LHCN-M2 (cell line): ENCODE measurements around the gene UGT1A7. TPM values are rescaled to one million over a fixed set of nuclear protein-coding genes. Genes with fewer than 3 reads are reported as not detected.
"Not testable (repeated sequence)": the region's sequence is repeated elsewhere in the genome, so short reads cannot be mapped to it uniquely, and the experiment has no call there.

Experiments
- DNase-seq: peaks from one replicate; pipeline ENCODE4 v3.0.0-alpha.2; 2012; ENCODE audit warnings: low read depth
- total RNA-seq: library from RNA; depleted of rRNA; stranded (reverse); fragments of >200 nt; gene quantifications from 2 replicates; pipeline ENCODE4 v1.2.3, GENCODE V29; 2014

The UGT1A7 gene
- total RNA-seq, 1 experiment from 2014 or later: not detected

DNA sequence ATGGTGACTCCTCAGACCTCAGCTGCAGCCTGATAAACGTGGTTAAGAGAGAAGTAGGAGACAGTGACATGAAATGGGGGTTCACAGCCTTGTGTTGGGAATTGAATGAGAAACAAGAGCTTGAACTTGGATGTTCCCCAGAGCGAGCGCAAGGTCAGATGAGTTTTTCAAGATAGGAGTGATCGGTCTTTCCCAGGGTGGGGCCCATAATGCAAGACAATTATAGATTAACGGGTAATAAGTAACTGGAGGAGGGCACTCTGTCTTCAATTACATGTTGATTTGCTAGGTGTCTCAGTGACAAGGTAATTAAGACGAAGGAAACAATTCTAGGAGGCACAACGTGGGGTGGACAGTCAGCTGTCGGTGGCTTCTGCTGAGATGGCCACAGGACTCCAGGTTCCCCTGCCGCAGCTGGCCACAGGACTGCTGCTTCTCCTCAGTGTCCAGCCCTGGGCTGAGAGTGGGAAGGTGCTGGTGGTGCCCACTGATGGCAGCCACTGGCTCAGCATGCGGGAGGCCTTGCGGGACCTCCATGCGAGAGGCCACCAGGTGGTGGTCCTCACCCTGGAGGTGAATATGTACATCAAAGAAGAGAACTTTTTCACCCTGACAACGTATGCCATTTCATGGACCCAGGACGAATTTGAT, 31.0 kb downstream of the UGT1A7 start, which contains the start of gene UGT1A5:
UGT1A5 (plus strand) TSS at position 297 of the 651 bp plus-strand sequence; CDS start at position 382, 85 bp downstream.
- DNase-seq: no peak

DNA sequence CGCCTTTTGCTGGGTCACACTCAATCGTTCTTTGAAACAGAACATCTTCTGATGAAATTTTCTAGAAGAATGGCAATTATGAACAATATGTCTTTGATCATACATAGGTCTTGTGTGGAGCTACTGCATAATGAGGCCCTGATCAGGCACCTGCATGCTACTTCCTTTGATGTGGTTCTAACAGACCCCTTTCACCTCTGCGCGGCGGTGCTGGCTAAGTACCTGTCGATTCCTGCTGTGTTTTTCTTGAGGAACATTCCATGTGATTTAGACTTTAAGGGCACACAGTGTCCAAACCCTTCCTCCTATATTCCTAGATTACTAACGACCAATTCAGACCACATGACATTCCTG, 31.5 kb downstream of the UGT1A7 start:
- no peak for DNase-seq

DNA sequence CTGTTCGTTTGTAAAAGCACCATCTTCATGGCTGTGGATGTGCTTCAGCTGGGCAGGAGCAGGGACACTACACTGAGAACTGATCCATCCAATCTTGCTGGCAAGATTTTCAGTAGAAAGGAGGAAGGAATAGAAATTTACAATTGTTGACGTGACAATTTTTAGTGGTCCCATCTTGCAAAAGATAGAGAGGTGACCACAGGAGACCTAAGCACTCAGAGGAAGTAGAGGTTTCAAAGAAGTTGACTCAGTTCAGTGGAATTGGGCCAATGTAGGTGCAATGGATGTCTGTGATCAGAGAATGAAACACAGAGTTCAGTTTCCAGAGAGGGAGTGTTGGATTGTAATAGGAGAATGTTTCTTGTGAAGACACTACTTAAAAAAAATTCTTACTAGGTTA, 32.4 kb downstream of the UGT1A7 start:
- DNase-seq: no peak

DNA sequence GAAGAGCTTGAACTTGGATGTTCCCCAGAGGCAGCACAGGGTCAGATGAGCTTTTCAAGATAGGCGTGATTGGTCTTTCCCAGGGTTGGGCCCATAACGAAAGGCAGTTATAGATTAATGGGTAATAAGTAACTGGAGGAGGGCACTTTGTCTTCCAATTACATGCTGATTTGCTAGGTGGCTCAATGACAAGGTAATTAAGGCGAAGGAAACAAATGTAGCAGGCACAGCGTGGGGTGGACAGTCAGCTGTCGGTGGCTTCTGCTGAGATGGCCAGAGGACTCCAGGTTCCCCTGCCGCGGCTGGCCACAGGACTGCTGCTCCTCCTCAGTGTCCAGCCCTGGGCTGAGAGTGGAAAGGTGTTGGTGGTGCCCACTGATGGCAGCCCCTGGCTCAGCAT, 36.9 kb downstream of the UGT1A7 start, which contains the start of gene UGT1A4:
UGT1A4 (plus strand) TSS at position 185 of the 400 bp plus-strand sequence; CDS start at position 270, 85 bp downstream.
- no peak for DNase-seq

DNA sequence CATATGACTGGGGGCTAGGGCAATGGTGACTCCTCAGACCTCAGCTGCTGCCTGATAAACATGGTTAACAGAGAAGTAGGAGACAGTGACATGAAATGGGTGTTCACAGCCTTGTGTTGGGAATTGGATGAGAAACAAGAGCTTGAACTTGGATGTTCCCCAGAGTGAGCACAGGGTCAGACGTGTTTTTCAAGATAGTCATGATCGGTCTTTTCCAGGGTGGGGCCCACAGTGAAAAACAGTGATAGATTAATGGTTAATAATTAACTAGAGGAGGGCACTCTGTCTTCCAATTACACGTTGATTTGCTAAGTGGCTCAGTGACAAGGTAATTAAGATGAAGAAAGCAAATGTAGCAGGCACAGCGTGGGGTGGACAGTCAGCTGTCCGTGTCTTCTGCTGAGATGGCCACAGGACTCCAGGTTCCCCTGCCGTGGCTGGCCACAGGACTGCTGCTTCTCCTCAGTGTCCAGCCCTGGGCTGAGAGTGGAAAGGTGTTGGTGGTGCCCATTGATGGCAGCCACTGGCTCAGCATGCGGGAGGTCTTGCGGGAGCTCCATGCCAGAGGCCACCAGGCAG, 47.1 kb downstream of the UGT1A7 start, which contains the start of gene UGT1A3:
UGT1A3 (plus strand) TSS at position 320 of the 579 bp plus-strand sequence; CDS start at position 405, 85 bp downstream.
- no peak for DNase-seq

DNA sequence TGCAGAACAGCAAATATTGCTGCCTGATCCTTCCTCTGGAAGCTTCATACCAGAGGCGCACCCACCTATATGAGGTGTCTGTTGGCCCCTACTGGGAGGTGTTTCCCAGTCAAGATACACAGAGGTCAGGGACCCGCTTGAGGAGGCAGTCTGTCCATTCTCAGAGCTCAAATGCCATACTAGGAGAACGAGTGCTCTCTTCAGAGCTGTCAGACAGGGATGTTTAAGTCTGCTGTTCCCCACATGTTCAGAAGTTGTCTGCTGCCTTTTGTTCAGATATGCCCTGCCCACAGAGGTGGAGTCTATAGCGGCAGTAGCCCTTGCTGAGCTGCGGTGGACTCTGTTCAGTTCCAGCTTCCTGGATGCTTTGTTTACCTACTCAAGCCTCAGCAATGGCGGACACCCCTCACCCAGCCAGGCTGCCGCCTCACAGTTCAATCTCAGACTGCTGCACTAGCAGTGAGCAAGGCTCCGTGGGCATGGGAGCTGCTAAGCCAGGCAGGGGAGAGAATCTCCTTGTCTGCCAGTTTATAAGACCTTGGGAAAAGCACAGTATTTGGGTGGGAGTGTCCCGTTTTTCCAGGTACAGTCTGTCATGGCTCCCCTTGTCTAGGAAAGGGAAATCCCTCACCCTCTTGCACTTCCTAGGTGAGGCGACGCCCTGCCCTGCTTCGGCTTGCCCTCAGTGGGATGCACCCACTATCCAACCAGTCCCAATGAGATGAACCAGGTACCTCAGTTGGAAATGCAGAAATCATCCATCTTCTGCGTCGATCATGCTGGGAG, 55.4 kb downstream of the UGT1A7 start:
- DNase-seq: not testable (repeated sequence)

DNA sequence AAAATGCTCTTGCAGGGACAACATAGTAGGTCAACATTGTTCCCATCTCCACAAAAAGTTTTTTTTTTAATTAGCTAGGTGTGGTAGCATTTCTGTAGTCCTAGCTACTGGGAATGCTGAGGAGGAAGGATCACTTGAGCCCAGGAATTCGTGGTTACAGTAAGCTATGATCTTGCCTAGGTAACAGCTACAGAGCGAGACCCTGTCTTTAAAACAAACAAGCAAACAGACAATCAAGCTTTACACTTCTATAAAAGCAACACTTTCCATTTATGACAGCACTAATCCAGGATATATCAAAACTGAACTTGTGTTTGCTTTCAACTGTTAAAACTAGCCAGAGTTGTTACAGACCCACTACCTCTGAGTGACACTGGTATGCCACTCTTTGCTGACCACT, 59.2 kb downstream of the UGT1A7 start:
- DNase-seq: no peak

DNA sequence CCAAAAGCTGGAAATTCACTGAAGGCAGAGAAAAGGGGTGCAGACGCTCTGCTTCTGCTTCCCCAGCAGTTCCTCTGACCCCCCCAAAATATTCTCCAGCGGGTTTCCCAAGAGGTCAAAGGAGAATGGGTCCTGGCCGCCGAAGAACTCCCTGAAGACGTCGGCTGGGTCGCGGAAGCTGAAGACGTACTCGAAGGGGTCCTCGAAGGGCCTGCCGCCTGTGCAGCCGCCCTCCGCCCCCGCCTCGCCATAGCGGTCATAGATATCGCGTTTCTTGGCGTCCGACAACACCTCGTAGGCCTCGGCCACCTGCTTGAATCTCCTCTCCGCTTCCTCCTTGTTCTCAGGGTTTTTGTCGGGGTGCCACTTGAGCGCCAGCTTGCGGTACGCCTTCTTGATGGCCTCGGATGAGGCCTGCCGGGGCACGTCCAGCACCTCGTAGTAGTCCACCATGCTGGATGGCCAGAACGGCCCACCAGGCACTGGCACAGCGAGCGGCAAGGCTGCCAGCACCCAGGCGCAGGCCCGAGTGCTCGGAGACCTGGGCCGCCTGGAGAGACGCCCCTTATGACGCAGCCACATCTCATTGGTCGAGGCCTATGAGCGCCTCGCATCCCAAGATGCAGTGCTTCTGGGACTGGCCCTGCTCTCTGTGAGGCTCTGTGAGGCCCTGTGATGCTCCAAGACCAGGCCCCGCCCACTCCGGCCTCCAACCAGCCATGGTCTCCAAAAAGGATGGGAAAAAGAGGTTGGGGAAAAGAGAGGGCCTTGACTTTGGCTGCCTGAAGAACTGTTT, 62.0 kb downstream of the UGT1A7 start:
- no peak for DNase-seq

DNA sequence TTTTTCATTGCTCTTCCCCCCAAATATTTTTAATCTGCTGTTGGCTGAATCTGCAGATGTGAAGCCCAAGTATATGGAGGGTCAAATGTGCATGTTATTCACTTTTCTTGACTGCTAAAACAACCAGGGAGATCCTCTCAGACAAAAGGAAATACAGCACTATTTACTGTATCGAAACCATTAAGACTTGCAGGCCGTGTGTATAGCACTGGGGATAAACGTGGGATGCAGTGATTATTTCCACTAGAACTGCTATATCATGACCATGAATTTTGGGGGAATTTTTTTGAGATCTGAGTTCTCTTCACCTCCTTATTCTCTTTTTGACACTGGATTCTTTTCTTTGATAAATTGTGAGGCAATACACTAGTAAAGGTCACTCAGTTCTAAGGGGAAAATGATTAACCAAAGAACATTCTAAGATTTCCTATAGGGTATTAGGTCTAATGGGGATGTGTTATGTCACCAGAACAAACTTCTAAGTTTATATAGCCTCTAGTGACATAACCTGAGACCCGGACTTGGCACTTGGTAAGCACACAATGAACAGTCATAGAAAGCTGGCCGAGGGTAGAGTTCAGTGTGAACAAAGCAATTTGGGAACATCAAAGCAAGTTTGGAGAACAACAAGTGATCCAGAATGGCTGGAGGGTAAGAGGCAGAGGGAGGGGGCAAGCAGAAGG, 63.5 kb downstream of the UGT1A7 start:
- DNase-seq: no peak

DNA sequence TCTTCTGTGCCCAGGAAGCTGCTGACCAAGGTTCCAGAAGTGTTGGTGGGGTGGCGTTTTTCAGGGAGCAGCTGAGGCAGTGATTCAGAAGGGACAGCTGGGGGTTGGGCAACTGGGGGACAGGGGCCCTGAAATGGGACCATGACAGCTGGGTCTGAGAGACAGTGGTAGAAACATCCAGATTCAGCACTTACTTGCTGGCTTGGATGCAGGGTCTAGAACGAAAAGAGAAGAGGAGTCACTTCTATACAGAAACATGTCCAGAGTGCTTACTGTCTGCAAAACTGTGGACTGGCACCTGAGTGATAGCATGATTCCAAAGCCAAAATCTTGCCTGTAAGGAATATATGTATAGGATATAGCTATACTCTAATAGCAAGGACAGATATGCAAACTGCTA, 64.1 kb downstream of the UGT1A7 start:
- DNase-seq: not testable (repeated sequence)

DNA sequence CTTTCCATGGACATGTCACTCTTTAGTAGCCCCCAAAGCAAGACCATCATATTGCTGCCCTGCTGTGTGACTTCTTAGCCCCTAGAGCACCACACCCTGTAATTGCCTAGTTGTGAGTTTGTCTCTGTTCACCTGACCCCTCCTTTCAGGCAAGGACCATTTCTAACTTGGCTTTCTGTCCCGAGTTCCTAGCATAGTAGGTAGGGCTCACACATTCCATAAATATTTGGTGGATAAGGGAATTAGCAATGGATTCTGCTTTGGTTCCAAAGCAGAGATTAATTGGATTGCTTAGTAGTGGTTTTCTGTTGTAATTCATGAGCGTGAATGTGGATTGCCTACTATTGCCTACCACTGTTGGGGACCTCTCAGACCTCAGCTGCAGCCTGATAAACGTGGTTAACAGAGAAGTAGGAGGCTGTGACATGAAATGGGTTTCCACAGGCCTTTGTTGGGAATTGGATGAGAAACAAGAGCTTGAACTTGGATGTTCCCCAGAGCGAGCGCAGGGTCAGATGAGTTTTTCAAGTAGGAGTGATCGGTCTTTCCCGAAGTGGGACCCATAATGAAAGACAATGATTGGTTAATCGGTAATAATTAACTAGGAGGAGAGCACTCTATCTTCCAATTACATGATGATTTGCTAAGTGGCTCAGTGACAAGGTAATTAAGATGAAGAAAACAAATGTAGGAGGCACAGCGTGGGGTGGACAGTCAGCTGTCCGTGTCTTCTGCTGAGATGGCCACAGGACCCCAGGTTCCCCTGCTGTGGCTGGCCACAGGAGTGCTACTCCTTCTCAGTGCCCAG, 65.0 kb downstream of the UGT1A7 start:
- no peak for DNase-seq

DNA sequence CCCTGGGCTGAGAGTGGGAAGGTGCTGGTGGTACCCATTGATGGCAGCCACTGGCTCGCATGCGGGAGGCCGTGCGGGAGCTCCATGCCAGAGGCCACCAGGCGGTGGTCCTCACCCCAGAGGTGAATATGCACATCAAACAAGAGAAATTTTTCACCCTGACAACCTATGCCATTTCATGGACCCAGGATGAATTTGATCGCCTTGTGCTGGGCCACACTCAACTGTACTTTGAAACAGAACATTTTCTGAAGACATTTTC, 65.5 kb downstream of the UGT1A7 start:
- no peak for DNase-seq

DNA sequence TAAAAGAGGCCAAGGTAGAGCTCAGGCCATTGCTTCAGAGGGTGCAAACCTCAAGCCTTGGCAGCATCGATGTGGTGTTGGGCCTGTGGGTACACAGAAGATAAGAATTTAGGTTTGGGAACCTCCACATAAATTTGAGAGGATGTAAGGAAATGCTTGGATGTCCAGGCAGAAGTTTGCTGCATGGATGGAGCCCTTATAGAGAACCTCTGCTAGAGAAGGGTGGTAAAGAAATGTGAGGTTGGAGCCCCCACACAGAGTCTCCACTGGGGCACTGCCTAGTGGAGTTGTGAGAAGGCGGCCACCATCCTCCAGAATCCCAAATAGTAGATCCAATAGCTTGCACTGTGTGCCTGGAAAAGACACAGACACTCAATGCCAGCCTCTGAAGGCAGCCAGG, 69.0 kb downstream of the UGT1A7 start:
- not testable (repeated sequence) for DNase-seq

DNA sequence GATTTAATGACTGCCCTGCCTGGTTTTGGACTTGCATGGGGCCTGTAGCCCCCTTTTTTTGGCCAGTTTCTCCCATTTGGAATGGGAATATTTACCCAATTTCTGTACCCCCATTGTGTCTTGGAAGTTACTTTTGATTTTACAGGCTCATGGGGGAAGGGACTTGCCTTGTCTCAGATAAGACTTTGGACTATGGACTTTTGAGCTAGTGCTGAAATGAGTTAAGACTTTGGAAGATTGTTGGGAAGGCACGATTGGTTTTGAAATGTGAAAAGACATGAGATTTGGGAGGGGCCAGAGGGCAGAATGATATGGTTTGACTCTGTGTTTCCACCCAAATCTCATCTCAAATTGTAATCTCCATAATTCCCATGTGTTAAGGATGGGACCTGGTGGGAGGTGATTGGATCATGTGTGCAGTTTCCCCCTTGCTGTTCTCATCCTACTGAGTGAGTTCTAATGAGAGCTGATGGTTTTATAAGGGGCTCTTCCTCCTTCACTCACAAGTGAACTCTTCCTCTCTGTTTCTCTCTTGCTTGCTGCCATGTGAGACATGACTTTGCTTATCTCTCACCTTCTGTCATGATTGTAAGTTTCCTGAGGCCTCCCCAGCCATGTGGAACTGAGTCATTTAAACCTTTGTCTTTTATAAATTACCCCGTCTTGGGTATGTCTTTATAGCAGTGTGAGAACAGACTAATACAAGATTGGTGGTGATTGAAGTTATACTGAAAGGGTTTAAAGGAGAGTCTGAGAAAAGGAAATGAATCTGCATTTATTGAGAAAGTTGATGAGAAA, 69.7 kb downstream of the UGT1A7 start:
- DNase-seq: not testable (repeated sequence)

DNA sequence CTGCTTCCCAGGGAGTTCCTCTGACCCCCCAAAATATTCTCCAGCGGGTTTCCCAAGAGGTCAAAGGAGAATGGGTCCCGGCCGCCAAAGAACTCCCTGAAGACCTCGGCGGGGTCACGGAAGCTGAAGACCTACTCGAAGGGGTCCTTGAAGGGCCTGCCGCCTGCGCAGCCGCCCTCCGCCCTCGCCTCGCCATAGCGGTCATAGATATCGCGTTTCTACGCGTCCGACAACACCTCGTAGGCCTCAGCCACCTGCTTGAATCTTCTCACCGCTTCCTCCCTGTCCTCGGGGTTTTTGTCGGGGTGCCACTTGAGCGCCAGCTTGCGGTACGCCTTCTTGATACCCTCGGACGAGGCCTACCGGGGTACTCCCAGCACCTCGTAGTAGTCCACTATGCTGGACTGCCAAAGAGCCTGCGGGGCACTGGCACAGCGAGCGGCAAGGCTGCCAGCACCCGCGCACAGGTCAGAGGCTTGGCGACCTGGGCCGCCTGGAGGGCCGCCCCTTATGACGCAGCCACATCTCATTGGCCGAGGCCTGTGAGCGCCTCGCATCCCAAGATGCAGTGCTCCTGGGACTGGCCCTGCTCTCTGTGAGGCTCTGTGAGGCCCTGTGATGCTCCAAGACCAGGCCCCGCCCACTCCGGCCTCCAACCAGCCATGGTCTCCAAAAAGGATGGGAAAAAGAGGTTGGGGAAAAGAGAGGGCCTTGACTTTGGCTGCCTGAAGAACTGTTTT, 73.3 kb downstream of the UGT1A7 start:
- DNase-seq: no peak

DNA sequence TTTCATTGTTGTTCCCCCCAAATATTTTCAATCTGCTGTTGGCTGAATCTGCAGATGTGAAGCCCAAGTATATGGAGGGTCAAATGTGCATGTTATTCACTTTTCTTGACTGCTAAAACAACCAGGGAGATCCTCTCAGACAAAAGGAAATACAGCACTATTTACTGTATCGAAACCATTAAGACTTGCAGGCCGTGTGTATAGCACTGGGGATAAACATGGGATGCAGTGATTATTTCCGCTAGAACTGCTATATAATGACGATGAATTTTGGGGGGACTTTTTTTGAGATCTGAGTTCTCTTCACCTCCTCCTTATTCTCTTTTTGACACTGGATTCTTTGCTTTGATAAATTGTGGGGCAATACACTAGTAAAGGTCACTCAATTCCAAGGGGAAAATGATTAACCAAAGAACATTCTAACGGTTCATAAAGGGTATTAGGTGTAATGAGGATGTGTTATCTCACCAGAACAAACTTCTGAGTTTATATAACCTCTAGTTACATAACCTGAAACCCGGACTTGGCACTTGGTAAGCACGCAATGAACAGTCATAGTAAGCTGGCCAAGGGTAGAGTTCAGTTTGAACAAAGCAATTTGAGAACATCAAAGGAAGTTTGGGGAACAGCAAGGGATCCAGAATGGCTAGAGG, 74.9 kb downstream of the UGT1A7 start:
- no peak for DNase-seq

DNA sequence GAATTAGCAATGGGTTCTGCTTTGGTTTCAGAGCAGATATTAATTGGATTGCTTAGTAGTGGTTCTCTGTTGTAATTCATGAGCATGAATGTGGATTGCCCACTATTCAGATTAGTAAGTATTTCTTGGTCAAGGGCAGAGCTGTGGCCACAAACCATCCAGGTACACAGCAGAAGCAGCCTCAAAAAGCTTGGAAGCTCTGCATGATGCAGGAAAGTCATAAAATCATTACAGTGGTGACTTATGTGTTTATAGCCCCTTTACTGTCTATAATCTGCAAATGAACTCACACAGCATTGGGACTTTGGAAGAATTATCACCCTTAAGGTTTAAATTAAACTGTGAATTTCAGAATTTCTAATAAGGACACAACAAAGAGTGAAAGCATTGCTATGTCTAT, 76.4 kb downstream of the UGT1A7 start:
- DNase-seq: no peak

DNA sequence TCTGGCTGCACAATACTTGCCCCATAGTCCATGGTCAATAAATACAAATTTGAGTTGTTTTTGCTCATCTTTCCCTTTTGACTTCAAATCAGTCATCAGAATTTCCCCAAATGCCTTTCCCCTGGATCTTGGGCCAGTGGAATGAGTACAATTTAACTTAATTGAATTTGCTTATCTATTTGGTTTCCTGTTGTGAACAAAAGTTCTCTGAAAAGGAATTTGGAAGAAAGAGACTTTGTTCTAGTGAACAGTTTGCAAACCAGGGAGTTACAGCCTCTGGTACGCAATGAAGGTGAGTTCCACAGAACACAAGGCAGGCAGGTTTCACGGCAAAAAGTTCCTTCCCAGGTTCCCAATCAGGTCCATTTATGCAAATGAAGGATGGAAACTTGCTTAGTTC, 77.1 kb downstream of the UGT1A7 start:
- DNase-seq: no peak
